ENCODE measurements around the gene TAF1D. TPM values are rescaled to one million over a fixed set of nuclear protein-coding genes. Genes with fewer than 3 reads are reported as not detected.

The TAF1D gene
- total and polyA plus RNA-seq, 2 donors (not counting 3 experiments of a cell fraction or from before 2014, with no cell fraction given), result 60.7 to 181 TPM

DNA sequence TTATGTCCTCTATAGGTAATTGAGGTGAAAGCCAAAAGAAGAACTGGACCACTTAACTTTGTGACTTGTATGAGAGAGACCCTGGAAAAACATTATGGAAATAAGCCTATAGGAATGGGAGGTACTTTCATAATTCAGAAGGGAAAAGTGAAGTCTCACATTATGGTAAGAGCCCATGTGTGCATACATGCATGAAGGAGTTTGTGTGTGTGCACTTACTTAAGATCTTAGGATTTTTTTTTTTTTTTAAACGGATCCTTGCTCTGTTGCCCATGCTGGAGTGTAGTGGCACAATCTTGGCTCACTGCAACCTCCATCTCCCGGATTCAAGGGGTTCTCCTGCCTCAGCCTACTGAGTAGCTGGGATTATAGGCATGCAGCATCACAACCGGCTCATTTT lies 16.0 kb upstream of the TAF1D start:
- POLR2A ChIA-PET, result no interaction called here

DNA sequence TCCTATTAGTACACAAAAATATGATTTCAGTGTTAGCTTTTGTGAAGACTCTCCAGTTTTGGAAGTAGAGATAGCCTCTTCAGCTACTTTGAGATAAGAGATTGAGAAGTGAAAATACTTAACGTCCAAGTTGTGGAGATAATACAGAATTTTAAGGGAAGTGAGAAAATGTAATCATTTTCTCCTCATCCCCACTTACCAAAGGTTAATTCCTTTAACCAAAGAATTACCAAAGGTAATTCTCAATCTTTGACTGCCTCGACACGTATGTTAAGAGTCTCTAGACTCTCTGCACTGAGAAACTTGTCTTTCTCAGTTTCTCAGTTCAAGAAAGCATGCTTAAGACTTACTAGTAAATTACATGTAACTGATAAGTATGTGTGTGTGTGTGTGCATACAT lies 15.5 kb upstream of the TAF1D start:
- peaks cover 0 to 7% of the 10 kb centered on the region in 2 experiments for H3K36me3 ChIP-seq (ENCODE audit: control insufficient read depth in 2 of 2, extremely low read depth in 1 of 2, insufficient read depth in 2 of 2, low read length in 2 of 2)
- dilution Hi-C loops (cut with MboI; ENCODE audit: extremely low pct_ligation_motif_present, low sequenced_read_pairs), result no loop called here
- intact Hi-C loops (cut with micrococcal nuclease), result no loop called here
- no peak overlapping the region for H3K9ac ChIP-seq (replicated peaks; ENCODE audit: extremely low read depth, insufficient read depth, low read length)
- H4K20me1 ChIP-seq (replicated peaks; ENCODE audit: control insufficient read depth, extremely low read depth, insufficient read depth, low read length), result no peaks in the 10 kb centered on the region
- H3K27ac ChIP-seq (ENCODE audit: insufficient read depth, low read depth, low read length), result no peak overlapping the region
- no peaks in the 10 kb centered on the region for H3K9me3 ChIP-seq (replicated peaks; ENCODE audit: control insufficient read depth, insufficient read depth, low read length)
- no peak for TF ChIP-seq EZH2 (IDR thresholded peaks at IDR 0.05; ENCODE audit: borderline replicate concordance, low read depth, low read length, severe bottlenecking)
- TF ChIP-seq POLR2AphosphoS5 (IDR thresholded peaks at IDR 0.05; ENCODE audit: insufficient read depth, low read depth, low read length), result no peak
- TF ChIP-seq, protein P1, sequence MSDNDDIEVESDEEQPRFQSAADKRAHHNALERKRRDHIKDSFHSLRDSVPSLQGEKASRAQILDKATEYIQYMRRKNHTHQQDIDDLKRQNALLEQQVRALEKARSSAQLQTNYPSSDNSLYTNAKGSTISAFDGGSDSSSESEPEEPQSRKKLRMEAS (IDR thresholded peaks at IDR 0.05; ENCODE audit: insufficient read depth, insufficient read length), result no peak
- no peak for TF ChIP-seq MYC (IDR thresholded peaks at IDR 0.05; ENCODE audit: low read depth, low read length)
- CTCF ChIA-PET, result no interaction called here
- H3K27me3 ChIP-seq (ENCODE audit: control insufficient read depth in 2 of 2, insufficient read depth in 2 of 2, low read length in 2 of 2), result no peaks in the 10 kb centered on the region
- no peaks in the 10 kb centered on the region for H3K79me2 ChIP-seq (ENCODE audit: control insufficient read depth, insufficient read depth, low read length)
- no peak overlapping the region for H3K4me2 ChIP-seq (ENCODE audit: insufficient read depth, low read length)
- DNase-seq (ENCODE audit: low read depth, low spot score) (no peak), FAIRE-seq (no peak)
- H3K4me3 ChIP-seq (replicated peaks in 1 of 3; ENCODE audit: insufficient read depth in 1 of 3, low read depth in 1 of 3, low read length in 3 of 3), result no peak overlapping the region
- no TSS peak for BruUV-seq (replicated peaks)
- POLR2A ChIA-PET, result interaction anchor here (0.7 kb wide), 1 partner anchor 9 kb away, joined by 8 read pairs; no protein-coding TSS in a partner anchor
- H3K4me1 ChIP-seq (ENCODE audit: control insufficient read depth, extremely low read depth, insufficient read depth, low read length), result no peaks in the 10 kb centered on the region
- no peaks in the 10 kb centered on the region for H3K9me1 ChIP-seq (replicated peaks; ENCODE audit: control insufficient read depth, extremely low read depth, insufficient read depth, low read length)
- H2AFZ ChIP-seq (ENCODE audit: low read depth, low read length), result no peak overlapping the region

More for the DNA sequence above, 16.0 kb upstream of the TAF1D start:
- no peaks in the 10 kb centered on the region for H3K9me3 ChIP-seq (replicated peaks; ENCODE audit: control insufficient read depth, insufficient read depth, low read length)
- no peak overlapping the region for H3K9ac ChIP-seq (replicated peaks; ENCODE audit: extremely low read depth, insufficient read depth, low read length)
- no peak overlapping the region for H2AFZ ChIP-seq (ENCODE audit: low read depth, low read length)
- H3K9me1 ChIP-seq (replicated peaks; ENCODE audit: control insufficient read depth, extremely low read depth, insufficient read depth, low read length), result no peaks in the 10 kb centered on the region
- no peak overlapping the region for H3K4me3 ChIP-seq (replicated peaks in 1 of 3; ENCODE audit: insufficient read depth in 1 of 3, low read depth in 1 of 3, low read length in 3 of 3)
- H3K36me3 ChIP-seq (ENCODE audit: control insufficient read depth in 2 of 2, extremely low read depth in 1 of 2, insufficient read depth in 2 of 2, low read length in 2 of 2), result peaks cover 0 to 7% of the 10 kb centered on the region in 2 experiments
- no peak for TF ChIP-seq POLR2A (IDR thresholded peaks at IDR 0.05; ENCODE audit: low read depth, low read length)
- no peak for TF ChIP-seq MYC (IDR thresholded peaks at IDR 0.05; ENCODE audit: low read depth, low read length)
- TF ChIP-seq, protein P2, sequence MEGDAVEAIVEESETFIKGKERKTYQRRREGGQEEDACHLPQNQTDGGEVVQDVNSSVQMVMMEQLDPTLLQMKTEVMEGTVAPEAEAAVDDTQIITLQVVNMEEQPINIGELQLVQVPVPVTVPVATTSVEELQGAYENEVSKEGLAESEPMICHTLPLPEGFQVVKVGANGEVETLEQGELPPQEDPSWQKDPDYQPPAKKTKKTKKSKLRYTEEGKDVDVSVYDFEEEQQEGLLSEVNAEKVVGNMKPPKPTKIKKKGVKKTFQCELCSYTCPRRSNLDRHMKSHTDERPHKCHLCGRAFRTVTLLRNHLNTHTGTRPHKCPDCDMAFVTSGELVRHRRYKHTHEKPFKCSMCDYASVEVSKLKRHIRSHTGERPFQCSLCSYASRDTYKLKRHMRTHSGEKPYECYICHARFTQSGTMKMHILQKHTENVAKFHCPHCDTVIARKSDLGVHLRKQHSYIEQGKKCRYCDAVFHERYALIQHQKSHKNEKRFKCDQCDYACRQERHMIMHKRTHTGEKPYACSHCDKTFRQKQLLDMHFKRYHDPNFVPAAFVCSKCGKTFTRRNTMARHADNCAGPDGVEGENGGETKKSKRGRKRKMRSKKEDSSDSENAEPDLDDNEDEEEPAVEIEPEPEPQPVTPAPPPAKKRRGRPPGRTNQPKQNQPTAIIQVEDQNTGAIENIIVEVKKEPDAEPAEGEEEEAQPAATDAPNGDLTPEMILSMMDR (IDR thresholded peaks at IDR 0.05; ENCODE audit: extremely low read depth in 1 of 2, insufficient read depth in 1 of 2, low read depth in 1 of 2, low read length in 2 of 2), result no peak
- TF ChIP-seq GATA2 (IDR thresholded peaks at IDR 0.05; ENCODE audit: insufficient read depth, insufficient read length, low read depth, low read length), result no peak
- no peak for TF ChIP-seq POLR2AphosphoS5 (IDR thresholded peaks at IDR 0.05; ENCODE audit: insufficient read depth, low read depth, low read length)
- TF ChIP-seq FOS (IDR thresholded peaks at IDR 0.05; ENCODE audit: borderline replicate concordance, insufficient read depth, low read length), result no peak
- TF ChIP-seq JUN (IDR thresholded peaks at IDR 0.05; ENCODE audit: borderline replicate concordance, insufficient read depth, insufficient read length, low read depth), result no peak
- no peak for TF ChIP-seq EZH2 (IDR thresholded peaks at IDR 0.05; ENCODE audit: borderline replicate concordance, low read depth, low read length, severe bottlenecking)
- no peaks in the 10 kb centered on the region for H3K4me1 ChIP-seq (ENCODE audit: control insufficient read depth, extremely low read depth, insufficient read depth, low read length)
- H3K27ac ChIP-seq (ENCODE audit: insufficient read depth, low read depth, low read length), result no peak overlapping the region
- H3K4me2 ChIP-seq (ENCODE audit: insufficient read depth, low read length), result no peak overlapping the region
- no TSS peak for BruUV-seq (replicated peaks)
- H3K79me2 ChIP-seq (ENCODE audit: control insufficient read depth, insufficient read depth, low read length), result no peaks in the 10 kb centered on the region
- H4K20me1 ChIP-seq (replicated peaks; ENCODE audit: control insufficient read depth, extremely low read depth, insufficient read depth, low read length), result no peaks in the 10 kb centered on the region
- DNase-seq (ENCODE audit: low read depth, low spot score), result no peak
- intact Hi-C loops (cut with micrococcal nuclease), result no loop called here
- CTCF ChIA-PET, result no interaction called here
- H3K27me3 ChIP-seq (ENCODE audit: control insufficient read depth in 2 of 2, insufficient read depth in 2 of 2, low read length in 2 of 2), result no peaks in the 10 kb centered on the region
- dilution Hi-C loops (cut with MboI; ENCODE audit: extremely low pct_ligation_motif_present, low sequenced_read_pairs), result no loop called here
- FAIRE-seq, result no peak
